Sigmoid colon (tissue), 7 donors: ENCODE results near the gene KIAA1217. TPM values are rescaled to one million over a fixed set of nuclear protein-coding genes. Genes with fewer than 3 reads are reported as not detected.
A peak's percentile ranks its signal among the peaks of the same experiment; 100 is the strongest.
"Not testable (repeated sequence)": the region's sequence is repeated elsewhere in the genome, so short reads cannot be mapped to it uniquely, and the experiment has no call there.

Experiments
- DNase-seq: peaks from one replicate; pipeline ENCODE4 v3.0.0-alpha.2; 2019
- H3K27ac ChIP-seq, 4 donors: fragments of 200-600 bp; sonication (generic); one replicate each; pipeline ENCODE4 v1.5.1; 2016 to 2019; ENCODE audit warnings: mild to moderate bottlenecking in 1 of 4
- H3K27me3 ChIP-seq, 3 donors: fragments of 200-600 bp; sonication (generic); one replicate each; pipeline ENCODE4 v1.5.1; 2019; ENCODE audit warnings: mild to moderate bottlenecking in 1 of 3
- H3K36me3 ChIP-seq, 4 donors: fragments of 200-600 bp; sonication (generic); one replicate each; pipeline ENCODE4 v1.5.1; 2016 to 2019
- H3K4me1 ChIP-seq, 4 donors: fragments of 200-600 bp; sonication (generic); one replicate each; pipeline ENCODE4 v1.5.1; 2017 to 2019
- H3K4me3 ChIP-seq, 4 donors: fragments of 200-600 bp; sonication (generic); one replicate each; pipeline ENCODE4 v1.5.1; 2017 to 2019; ENCODE audit warnings: mild to moderate bottlenecking in 2 of 4, moderate library complexity in 1 of 4
- H3K9me3 ChIP-seq, 4 donors: fragments of 200-600 bp in 3 of 4; sonication (generic) in 3 of 4; one replicate each; pipeline versions ENCODE4 v1.5.1 to v1.6.1; 2013 to 2019
- CTCF ChIP-seq, 4 experiments: fragments of 450-650 bp in 3 of 4; fragments of 200-600 bp in 1 of 4; IDR thresholded peaks; one replicate each; pipeline ENCODE4 v1.5.1; 2016 to 2019; ENCODE audit warnings: antibody characterized with exemption in 4 of 4, mild to moderate bottlenecking in 3 of 4, moderate library complexity in 2 of 4
- EP300 ChIP-seq, 4 donors: sonication (generic); formaldehyde crosslinking; IDR thresholded peaks; one replicate each; pipeline ENCODE4 v1.6.1; 2017; ENCODE audit warnings: antibody characterized with exemption in 4 of 4
- POLR2A ChIP-seq, 2 donors: fragments of 450-650 bp; IDR thresholded peaks; one replicate each; pipeline ENCODE4 v1.6.1; 2016; ENCODE audit warnings: antibody characterized with exemption in 2 of 2, mild to moderate bottlenecking in 2 of 2, moderate library complexity in 2 of 2
- POLR2AphosphoS5 ChIP-seq, 4 donors: sonication (generic); formaldehyde crosslinking; IDR thresholded peaks; one replicate each; pipeline ENCODE4 v1.6.1; 2017; ENCODE audit warnings: antibody characterized with exemption in 4 of 4
- WGBS, 2 donors: extraction: QIAGEN DNeasy Blood & Tissue Kit; methylation state at CpG; one replicate each; pipeline ENCODE4 v1.1.7; 2013; 5-methylcytosine and 5-hydroxymethylcytosine counted together
- intact Hi-C: fragments of 100-400 bp; cut with DNase I; formaldehyde crosslinking; loops from one replicate; pipeline ENCODE4 v1.15.1; 2023
- polyA plus RNA-seq, 3 donors: library from polyadenylated mRNA; stranded (reverse); fragments of 200-250 nt; gene quantifications; one replicate each; pipeline ENCODE4 v1.2.3, GENCODE V29; 2013
- total RNA-seq, 4 donors: library from RNA; depleted of rRNA; stranded (reverse); fragments of >200 nt; gene quantifications; one replicate each; pipeline ENCODE4 v1.1.0, GENCODE V29; 2016
- donor health status: healthy with polysubstance abuse.
- donor health status: Bipolar disorder and iron deficiency.
- donor health status: healthy.

KIAA1217 gene
- total and polyA plus RNA-seq, 7 donors: 7.6 to 31.9 (median 15.0) TPM

DNA sequence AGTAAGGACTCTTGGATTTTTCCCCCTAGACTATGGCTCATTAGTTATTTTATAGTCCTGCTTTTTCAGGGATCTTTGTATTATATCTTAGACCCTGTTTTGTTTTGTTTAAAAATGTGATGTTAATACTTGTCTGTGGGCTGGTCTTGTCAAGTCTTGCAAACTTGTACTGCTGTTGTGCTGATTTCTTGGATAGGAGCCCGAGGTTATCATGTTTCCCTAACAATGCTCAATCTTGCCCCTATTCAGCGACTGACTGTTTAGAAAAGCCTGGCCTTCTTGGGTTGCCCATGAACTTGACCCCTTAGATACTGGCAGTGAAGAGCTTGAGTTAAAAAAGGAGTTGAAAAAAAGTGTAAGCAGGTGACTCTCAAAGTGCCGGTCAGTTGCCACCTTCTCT, 115.7 kb downstream of the KIAA1217 start:
- H3K27ac ChIP-seq: no peak overlapping the region
- intact Hi-C loops: no loop called here
- no peaks in the 10 kb centered on the region for H3K27me3 ChIP-seq
- H3K4me1 ChIP-seq: no peaks in the 10 kb centered on the region
- H3K36me3 ChIP-seq: no peaks in the 10 kb centered on the region
- 76 to 79% methylated on average over 3 of the region's 3 CpGs for WGBS, 2 donors
- DNase-seq: no peak
- H3K9me3 ChIP-seq: peaks cover 0 to 8% (median under 1%) of the 10 kb centered on the region in 4 donors
- H3K4me3 ChIP-seq: no peak overlapping the region
- TF ChIP-seq EP300 (IDR thresholded peaks at IDR 0.05) (no peak), POLR2A (IDR thresholded peaks at IDR 0.05) (no peak), POLR2AphosphoS5 (IDR thresholded peaks at IDR 0.05) (no peak), CTCF (IDR thresholded peaks at IDR 0.05) (no peak)

DNA sequence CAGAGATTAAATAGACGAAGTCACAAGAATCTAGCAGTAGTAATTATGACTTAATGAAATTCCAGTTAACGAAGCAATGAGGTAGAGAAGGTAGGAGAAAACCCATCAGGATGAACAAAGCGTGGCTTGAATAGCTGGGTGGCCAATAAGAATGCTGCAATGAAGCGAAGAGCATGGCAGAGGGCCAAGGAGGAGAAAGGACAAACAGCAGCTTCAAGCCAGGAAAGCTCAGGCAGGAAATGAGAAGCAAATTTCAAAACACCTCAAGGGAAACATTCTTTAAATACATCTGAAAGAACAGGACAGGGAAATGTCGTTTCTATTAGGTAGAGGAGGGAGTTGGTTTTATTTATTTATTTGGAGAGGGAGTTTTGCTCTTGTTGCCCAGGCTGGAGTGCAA, 122.5 kb downstream of the KIAA1217 start:
- H3K4me3 ChIP-seq: no peak overlapping the region
- H3K9me3 ChIP-seq: peaks cover 0 to 8% (median under 1%) of the 10 kb centered on the region in 4 donors
- no peak for DNase-seq
- no peaks in the 10 kb centered on the region for H3K27me3 ChIP-seq
- TF ChIP-seq CTCF (IDR thresholded peaks at IDR 0.05) (no peak), EP300 (IDR thresholded peaks at IDR 0.05) (no peak), POLR2A (IDR thresholded peaks at IDR 0.05) (no peak), POLR2AphosphoS5 (IDR thresholded peaks at IDR 0.05) (no peak)
- H3K27ac ChIP-seq: peak overlapping the region in 1 of 4 donors; percentile 2
- WGBS, 2 donors: 14 to 42% methylated on average over 5 of the region's 5 CpGs
- H3K4me1 ChIP-seq: peaks cover 0 to 8% (median 3%) of the 10 kb centered on the region in 4 donors
- no peaks in the 10 kb centered on the region for H3K36me3 ChIP-seq
- intact Hi-C loops: no loop called here

- Histone ChIP-seq H3K27ac (no peak overlapping the region), H3K4me1 (peaks cover 0 to 8% (median 3%) of the 10 kb centered on the region in 4 donors)
Measured at GRCh38 chr10:24333736-24334135, 124.8 kb downstream of the KIAA1217 start.

DNA sequence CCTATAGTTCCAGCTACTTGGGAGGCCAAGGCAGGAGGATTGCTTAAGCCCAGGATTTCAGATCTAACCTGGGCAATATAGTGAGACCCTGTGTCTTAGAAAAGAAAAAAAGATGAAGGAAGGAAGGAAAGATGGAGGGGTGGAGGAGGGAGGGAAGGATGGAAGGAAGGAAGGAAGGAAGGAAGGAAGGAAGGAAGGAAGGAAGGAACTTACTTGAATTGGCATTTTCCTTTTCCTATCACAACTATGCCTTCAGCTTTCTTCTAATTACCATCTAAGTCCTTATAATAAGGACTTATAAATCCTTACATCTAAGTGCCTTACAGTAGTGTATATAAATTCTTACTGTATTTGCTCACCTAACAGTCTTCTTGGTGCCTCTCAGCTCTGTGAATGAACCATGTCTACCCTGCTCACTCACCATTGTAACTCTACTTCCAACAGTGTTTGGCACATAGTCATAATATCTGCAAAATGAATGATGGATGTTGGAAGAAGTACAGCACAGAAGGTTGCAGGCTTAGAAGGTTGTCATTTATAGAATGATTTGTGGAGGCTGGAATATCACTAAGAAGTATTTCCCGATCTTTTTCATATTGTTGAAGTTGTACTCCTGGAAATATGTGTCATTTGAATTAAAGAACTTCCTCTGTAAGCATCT, 125.5 kb downstream of the KIAA1217 start:
- Histone ChIP-seq H3K4me1 (peaks cover 0 to 8% (median 3%) of the 10 kb centered on the region in 4 donors), H3K4me3 (no peak overlapping the region), H3K9me3 (no peaks in the 10 kb centered on the region), H3K27me3 (no peaks in the 10 kb centered on the region), H3K36me3 (no peaks in the 10 kb centered on the region), H3K27ac (no peak overlapping the region)
- WGBS, 2 donors: 85 to 90% methylated on average over 1 of the region's 1 CpG
- intact Hi-C loops: no loop called here
- DNase-seq: no peak
- no peak for TF ChIP-seq EP300 (IDR thresholded peaks at IDR 0.05)
- no peak for TF ChIP-seq CTCF (IDR thresholded peaks at IDR 0.05)
- TF ChIP-seq POLR2AphosphoS5 (IDR thresholded peaks at IDR 0.05): no peak
- no peak for TF ChIP-seq POLR2A (IDR thresholded peaks at IDR 0.05)

More at GRCh38 chr10:24333736-24334135, 124.8 kb downstream of the KIAA1217 start:
- Histone ChIP-seq H3K36me3 (no peaks in the 10 kb centered on the region), H3K27me3 (no peaks in the 10 kb centered on the region), H3K4me3 (no peak overlapping the region), H3K9me3 (no peaks in the 10 kb centered on the region)
- intact Hi-C loops: no loop called here
- TF ChIP-seq CTCF (IDR thresholded peaks at IDR 0.05): no peak
- no peak for DNase-seq

DNA sequence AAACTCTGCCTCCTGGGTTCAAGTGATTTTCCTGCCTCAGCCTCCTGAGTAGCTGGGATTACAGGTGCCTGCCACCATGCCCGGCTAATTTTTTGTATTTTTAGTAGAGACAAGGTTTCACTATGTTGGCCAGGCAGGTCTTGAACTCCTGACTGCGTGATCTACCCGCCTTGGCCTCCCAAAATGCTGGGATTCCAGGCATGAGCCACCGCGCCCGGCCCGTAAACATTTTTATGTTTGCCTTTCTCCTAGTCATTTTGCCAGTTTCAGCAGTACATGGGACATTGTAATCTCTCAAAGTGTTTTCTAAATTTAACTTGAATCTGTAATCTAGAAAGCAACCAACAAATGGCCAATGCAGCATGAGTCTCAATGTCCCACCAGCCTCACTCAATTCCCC, 128.8 kb downstream of the KIAA1217 start:
- H3K36me3 ChIP-seq, H3K4me1 ChIP-seq, H3K4me3 ChIP-seq, H3K27ac ChIP-seq, intact Hi-C loops, H3K27me3 ChIP-seq, H3K9me3 ChIP-seq, DNase-seq: not testable (repeated sequence)
- 88 to 93% methylated on average over 7 of the region's 7 CpGs for WGBS, 2 donors
